Ammon's horn (tissue), 1 donor: Measurements from ENCODE around the gene CSNK1E.

Experiments
- DNase-seq: peaks from one replicate; pipeline ENCODE4 v3.0.0-alpha.2; 2016; ENCODE audit warnings: low spot score

Gene CSNK1E

DNA sequence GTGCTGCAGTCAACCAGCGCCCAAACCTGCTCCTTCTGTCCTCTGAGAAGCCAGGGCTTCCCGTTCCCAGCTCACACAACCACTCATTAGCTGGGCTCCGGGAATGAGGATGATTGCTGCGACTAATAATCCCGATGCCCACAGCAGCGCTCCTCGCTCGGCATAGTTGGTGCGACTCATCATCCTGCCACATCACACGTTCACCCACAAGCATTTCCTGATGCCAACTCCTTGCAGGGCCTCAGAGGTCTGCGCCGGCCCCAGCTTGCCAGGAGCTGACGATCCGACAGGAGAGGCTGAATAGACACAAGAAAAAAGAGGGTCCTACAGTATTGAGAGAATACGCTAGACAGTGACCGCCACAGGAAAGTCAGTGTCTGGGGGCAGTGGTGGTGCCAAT lies 10.6 kb upstream of the CSNK1E start:
- DNase-seq = peak; percentile 59

DNA sequence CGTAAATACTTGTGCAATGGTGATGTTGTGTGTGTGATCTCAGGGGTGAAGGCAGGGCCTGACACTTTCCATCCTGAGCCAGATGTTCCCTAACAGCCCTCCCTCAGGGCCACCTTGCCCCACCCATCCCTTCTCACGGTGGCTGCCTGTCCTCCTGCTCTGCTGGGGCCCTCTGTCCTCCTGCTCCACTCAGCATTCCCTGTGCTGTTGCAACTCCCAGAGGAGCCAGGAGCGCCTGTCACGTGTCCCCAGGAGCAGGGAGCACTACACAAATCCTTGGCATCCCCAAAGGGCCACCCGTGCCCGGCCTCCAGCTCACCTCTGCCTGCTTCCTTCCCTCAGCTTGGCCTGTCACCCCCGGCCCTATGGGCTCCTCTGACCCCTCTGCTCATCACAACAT lies 10.2 kb upstream of the CSNK1E start:
- DNase-seq = no peak

DNA sequence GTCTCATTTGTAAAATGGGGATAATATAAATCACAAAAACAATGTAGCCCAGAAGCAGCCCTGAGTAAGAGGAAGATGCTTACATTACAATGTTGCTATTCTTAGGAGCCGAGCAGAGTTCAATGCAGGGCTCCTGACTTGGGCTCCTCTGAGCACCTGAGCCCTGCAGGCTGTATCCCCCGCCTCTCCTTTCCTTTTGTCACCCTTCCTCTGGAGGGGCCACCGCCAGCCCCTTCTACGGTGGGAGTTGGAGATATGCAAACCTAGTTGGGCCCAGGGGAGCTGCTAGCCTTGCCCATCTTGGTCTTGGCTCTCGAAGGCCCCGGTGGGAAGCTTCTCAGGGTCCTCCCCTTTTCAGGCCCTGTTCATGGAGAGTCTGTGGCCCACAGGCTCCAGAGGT lies 8.4 kb upstream of the CSNK1E start:
- DNase-seq = no peak

DNA sequence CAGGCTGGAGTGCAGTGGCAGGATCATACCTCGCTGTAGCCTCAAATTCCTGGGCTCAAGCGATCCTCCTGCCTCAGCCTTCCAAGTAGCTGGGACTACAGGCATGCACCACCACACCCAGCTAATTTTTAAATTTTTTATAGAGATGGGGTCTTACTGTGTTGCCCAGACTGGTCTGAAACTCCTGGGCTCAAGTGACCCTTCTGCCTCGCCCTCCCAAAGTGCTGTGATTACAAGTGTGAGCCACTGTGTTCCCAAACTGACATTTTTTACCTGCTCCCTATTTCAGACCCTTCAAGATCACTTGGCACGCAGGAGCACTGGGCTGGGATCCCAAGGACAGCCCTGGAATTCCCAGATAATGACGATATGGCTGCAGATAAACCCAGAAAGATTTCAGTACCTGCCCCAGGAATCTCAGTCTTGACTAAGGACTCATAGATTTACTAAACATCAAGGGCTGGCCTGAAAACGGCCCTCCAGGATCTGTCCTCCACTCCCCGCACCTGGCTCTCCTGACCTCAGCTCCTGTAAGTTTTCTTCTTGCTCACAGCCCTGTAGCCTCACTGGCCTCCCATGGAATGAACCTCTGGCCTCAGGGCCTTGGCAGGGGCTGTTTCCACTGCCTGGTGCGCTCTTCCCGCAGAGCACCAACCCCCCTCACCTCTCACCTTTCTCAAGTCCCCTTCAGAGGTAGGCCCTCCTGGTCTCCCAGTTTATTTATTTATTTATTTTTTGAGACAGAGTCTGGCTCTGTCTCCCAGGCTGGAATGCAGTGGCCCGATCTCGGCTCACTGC lies 3.6 kb upstream of the CSNK1E start:
- DNase-seq = no peak

DNA sequence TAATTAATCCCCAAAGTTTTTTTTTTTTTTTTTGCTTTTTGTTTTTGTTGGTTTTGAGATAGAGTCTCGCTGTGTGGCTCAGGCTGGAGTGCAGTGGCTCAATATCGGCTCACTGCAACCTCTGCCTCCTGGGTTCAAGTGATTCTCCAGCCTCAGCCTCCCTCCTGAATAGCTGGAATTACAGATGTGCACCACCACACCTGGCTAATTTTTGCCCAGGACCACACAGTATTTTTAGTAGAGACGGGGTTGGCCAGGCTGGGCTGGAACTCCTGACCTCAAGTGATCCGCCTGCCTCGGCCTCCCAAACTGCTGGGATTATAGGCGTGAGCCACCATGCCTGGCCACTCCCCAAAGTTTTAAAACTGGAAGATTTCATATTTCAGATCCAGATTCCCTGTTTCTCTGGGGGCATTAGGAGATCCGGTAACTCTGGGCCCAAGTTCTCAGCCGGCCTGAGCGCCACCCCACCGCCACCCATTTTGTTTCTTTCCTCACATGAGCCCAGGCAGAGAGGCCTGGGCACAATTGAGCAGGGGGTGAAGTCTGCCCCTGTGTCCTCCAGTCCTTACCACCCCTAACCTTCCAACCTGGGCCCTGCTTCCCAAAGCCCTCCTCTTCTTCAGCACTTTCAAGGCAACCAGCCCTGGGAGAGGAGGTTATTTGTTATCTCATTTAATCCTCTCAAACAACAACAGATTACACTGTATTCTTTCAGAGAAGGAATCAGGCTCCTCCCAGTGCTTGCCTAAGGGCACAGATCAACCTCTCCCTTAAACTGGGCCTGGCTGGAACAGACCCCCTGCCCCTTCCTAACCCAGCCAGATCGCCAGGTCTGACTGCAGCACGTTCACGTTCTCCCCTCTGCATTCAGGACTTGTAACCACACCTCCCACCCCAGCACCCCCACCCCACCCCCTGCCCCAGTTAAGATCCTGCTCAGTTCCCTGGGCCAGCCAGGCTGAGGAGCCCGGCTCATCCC lies 1.9 kb upstream of the CSNK1E start:
- no peak for DNase-seq

DNA sequence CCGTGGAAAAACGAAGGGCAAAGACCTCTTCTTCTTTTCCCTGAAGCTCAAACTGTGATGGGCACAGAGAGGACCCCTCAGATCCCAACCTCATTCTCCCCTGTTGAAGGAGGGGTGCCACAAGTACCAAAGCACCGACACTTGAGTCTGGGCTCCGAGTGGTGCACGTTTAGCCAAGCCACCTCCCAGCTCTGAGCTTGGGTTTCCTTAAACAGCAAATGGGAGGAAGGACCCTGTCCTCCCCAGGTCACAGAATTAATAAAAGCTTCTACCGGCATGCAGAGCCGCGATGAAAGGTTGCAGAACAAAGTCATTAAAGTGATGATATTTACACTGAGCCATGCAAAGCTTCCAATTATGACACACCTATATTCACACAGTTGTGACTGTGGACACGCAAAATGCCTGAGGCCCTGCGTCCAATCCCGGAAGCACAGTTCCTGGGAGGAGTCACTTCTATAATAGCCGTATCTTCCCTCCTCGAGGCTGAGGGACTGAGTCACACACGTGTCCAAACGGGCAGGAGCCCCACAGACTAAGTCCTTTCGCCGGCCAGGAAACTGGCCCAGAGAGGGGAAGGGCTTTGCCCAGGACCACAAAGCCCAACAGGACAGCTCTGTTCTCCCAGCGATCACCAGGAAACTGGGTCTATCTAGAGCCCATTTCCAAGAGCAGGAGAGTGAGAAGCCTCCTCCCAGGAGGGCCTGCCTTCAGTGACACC lies 922 bp upstream of the CSNK1E start:
- no peak for DNase-seq

DNA sequence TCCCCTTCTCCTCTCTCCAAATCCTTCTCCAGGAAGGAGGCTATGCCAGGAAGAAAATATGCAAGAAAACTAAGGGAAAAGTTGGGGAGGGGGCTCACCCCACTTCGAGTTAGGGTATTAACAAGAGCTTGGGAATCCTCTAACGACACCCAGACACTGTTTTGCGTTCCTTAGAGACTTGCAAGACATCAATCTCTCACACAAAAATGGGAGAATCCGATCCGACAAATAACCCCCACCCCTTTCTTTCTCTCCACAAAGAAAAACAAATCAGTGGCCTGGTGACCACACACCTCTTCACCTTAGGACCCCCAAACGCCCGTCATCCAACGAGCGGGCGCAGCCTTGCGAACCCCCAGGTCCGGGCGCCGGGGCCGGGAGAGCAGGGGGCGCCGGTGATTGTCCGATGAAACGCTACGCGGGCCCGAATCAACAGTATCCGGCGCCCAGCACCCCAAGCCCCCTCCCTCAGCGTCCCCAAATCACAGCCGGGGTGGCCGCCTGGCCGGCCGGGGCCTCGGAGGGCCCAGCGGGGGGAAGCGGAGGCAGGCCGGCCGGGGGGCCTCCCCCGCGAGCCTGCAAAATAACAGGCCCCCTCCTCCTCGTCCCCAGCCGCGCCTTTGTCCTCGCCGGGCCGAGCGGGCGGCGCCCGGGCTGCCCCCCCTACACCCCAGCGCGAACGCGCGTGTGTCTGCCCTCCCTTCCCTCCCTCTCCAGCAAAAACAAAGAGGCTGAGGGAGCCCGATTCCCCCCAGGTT lies 690 bp downstream of the CSNK1E start:
- DNase-seq = peak; percentile 81

DNA sequence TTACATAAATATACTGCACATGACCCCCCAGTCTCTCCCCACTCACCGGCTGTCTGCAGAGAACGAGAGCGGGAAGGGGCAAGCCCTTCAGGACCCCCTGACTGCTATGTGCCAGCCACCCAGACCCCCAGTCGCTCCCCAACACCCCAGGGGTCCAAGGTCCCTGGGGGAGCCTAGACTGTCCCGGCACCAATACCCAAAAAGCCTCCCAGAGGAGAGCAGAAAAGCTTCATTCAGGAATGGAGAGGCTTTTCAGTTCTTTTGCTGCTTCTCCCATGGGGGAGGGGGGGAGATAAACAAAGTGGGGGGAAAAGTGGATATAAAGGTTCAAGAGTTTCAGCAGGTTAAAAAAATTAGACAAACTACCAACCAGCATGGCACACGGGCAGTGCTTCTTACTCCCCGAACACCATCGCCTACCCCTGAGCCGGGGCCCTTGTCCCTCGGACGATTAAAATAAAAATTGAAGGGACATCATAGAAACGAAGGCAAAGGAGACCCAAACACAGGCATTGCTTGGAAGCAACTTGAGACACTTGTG lies 1.3 kb downstream of the CSNK1E start:
- DNase-seq = no peak

DNA sequence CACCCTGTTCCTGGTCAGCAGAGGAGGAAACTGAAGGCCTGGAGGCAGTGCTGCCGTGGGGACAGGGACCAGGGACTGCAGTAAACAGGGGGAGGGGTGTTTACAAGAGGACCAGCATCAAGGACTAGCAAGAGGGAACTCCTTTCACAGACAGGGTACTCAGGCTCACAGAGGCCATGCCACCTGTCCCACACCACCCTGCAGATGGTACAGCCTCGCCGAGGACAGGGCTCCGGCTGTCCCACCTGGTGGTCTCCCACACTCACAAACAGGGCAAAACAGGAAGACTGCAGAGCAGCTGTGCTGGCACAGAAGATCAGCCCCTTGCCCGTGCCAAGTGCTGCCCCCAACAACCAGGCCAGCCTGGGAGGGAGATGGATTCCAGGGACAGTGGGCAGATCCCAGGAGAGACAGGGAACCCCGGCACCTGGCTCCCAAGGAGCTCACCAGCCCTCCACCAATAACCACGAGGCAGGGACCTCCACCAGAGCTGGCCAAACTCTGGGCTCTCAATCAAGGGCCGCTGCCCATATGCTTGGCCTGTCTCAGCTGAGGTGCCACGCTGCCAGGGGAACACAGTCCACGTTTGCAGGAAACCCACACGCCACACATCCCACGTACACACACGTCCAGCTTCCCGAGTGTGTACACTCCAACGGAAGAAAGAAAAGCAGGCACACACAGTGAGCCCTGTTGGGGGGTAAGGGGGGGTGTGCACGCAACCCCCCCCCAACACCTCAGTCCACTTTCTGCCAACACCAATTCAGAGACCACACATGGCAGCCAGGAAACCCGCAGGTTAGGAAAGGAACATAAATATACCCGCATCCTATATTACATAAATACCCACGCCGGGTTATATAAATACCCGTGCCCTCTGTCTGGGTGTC lies 2.1 kb downstream of the CSNK1E start:
- DNase-seq = peak; percentile 51

DNA sequence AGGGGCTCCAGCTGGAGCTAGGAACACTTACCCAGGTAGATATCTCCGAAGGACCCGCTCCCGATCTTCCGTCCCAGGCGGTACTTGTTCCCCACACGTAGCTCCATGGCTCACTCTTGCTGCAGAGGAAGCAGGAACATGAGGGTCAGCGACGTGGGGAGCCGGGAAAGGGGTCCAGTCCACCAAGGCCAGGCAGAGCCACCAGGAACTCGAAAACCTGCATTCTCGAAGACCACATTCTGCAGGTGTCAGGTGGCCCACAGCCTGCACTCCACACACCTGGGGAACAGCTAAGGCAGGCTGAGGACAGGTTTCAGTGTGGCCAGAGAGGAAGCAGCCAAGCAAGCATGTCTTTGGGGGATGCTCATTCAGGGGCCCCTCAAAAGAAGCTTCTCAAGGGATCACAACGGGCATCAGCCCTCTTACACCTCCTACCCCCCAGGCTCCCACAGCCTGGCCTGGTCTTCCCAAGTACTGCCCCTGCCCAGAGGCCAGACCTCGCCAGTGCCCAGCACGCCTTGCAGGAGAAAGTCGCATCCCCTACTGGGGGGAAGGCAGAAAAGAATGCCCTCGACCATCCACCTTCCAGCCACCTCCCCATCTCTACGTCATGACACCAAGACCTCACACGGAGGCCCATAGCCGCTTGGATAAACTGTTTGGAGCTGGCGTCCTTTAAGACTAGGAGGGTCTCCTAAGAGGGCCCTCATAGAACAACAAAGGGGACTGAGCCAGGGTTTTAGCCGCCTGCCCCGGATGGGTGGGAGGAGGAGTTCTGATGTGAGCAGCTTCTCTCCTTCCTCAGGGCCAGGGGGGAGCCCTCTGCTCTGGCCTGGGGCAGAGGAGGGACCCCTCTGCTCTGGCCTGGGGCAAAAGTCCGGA lies 2.9 kb downstream of the CSNK1E start:
- no peak for DNase-seq

DNA sequence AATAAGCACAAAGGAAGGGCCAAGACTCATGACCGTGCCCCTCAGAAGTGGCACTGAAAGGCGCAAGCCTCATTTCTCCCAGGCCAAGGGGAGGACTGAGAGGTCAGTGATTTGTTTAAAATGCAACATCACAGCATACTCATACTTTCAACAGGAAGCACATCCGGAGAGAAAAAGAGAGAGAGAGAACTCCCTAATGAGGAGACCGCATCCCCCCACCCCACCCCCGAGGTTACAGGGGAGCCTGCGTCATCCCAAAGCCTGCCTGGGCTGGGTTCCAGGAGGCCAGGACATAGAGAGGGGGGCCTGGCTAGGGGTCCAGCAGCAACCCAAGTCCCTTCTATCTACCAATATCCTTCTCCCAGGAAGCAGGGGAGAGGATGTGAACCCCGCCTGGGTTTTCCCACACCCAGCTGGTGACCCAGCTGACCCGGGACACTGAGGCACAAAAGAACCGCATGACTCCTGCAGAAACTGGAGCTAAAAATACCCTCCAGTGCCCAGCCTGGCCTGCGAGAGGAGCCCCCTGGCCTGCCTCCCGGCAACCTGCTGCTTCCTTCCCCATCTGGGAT lies 3.8 kb downstream of the CSNK1E start:
- DNase-seq = no peak

DNA sequence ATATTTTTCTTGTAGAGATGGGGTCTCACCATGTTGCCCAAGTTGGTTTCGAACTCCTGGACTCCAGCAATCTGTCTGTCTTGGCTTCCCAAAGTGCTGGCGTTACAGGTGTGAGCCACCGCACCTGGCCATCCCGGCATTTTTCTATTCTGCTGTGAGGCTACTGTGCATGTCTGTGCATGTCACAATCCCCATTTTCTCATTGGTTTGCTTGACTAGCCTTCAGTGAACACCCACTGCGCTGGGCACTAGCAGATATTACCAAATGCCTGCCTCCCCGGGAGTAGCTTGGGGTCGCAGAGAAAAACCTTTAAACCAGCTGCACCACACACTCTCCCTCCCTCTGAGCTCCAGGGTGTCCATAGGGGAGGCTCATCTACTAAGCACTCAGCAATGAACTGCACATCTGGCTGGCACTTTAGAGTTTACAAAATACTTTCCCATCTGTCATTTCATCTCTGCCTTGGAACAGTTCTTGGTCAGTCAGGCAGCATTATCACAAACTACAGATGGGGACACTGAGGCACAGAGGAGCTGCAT lies 4.9 kb downstream of the CSNK1E start:
- no peak for DNase-seq

DNA sequence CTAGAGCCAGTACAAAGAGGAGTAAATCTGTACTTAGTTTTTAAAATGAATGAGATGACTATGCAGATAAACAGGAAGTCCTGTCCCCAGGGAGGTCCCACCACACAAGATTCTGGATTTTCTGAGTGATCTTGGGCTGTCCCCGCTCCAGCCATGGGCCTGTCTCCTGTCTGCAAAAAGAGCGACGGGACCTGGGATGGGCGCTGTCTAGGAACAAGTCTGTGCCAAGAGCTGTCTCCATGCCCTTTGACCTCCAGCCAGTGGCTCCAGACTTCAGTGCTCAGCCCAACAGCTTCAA lies 6.0 kb downstream of the CSNK1E start:
- DNase-seq = no peak

DNA sequence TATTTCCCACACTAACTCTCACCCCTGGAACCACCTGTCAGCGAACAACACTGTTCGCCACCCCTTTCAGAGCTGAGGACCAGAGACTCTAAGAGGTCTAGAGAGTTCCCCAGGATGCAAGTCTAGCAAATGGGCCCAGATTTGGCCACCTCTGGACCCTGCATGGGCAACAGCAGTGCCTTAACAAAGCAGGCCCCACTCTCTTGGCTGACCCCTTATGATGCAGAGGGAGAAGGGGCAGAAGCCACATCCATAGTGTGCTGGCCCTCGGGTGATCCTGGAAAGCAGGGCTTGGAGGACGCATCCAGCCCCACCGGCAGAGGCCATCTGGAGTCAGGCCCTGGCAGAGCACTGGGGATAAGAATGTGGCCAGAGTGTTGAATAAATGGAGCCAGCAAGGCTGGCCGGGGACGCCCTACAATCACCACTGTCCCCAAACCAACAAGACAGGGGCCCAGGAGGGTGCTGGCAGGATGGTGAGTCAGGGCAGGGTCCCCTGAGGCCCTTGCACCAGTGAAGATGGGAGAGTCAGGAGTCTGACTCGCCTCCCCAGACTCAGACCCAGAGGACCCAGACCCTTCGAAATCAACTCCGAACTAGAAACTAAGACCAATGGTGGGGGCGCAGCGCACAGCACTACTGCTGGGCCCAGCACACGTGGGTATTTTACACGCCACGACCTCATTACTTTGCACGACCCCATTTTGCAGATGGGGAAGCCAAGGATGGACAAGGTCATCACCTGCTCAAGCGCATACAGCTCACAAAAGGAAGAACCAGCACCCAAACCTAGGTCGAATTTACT lies 6.5 kb downstream of the CSNK1E start:
- DNase-seq = no peak

DNA sequence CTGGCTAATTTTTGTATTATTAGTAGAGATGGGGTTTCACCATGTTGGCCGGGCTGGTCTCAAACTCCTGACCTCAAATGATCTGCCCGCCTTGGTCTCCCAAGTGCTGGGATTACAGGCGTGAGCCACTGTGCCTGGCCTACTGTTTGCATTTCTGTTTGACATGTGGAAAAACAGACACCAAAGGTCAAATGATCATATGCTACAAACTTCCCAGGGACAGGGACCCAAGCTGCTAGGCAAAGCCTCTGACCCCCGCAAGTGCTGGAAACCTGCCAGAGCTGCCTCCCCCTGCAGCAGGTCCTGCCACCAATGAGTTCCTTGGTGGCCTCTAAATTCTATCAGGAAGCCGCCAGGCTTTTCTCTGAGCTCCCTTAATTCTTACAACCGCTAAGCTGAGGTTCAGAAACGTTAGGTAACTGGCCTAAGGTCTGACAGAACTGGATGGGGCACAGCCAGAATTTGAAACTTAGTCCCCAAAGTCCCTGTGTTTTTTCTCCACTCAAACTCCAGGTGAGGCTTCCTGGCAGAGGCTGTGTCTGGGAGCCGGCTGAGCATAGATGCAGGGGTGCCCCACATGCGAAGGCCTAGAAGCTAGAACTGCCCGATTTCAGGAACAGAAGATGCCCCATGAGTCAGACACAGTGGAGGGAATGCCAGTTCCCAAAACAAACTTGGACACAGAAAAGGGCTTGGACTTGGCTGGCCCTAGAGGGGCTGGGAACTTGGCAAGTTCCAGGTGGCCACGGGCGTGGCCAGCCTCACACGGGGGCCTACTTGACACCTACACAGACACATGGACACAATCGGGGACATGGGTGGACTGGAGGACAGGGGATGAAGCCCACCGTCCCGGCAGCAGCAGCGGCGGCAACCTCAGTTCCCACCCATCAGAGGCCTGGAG lies 7.4 kb downstream of the CSNK1E start:
- no peak for DNase-seq

DNA sequence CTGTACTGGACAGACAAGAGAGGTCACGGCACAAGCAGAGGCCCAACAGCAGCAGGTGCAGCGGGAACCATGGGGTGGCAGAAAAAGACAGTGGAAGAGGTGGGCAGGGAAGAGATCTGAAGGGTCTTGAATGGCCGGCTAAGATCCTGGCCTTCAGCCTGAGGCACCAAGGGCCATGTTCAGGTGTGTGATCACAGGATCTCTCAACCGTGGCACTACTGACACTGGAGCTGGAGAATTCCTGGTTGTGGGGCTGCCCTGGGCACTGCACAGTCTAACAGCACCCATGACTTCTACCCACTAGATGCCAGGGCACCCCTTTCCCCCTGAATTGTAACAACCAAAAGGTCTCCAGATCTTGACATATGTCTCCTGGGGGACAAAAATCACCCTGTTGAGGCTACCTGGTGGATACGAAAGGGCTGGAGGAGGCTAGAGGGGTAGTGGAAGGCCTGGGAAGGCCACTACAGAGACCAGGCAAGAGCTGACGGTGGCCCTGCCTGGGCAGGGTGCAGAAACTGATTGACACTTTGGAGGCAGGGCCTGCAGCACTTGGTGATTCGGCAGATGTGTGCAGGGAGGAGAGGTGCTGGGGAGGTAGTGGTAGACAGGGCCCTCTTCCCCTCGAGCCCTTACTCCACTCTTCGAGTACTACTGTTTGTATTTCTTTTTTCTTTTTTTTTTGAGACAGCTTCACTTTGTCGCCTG lies 8.3 kb downstream of the CSNK1E start:
- DNase-seq = no peak
